ENCODE data around the gene KIAA1217. TPM values are rescaled to one million over a fixed set of nuclear protein-coding genes. Genes with fewer than 3 reads are reported as not detected.
A peak's percentile ranks its signal among the peaks of the same experiment; 100 is the strongest.

Gene KIAA1217
- total and polyA plus RNA-seq, 2 of the 8 experiments (the other 6 are each of a cell fraction or from before 2014, with no cell fraction given) = 4.5 to 15.6 TPM

DNA sequence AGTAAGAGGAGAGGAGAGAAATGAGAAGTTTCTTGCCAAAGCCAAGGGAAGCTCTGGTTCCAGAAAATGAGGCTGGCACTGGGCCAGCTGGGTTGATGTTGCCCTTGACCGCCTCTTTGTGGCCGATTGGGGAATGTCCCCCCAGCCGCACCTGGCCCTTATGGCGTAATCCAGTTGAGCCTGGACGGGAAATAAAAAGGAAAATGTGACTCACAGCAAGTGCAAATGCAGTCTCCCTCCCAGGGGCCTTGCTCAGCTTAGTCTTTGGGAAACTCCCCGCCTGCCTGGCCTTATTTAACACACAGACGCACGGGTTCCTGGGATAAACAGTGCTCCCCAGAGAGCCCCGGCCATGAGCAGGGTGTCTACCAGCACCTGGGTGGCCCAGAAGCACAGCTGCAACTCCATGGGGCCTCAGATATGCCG is 174.8 kb downstream of the KIAA1217 start (continued):
- TF ChIP-seq CTCF (IDR thresholded peaks at IDR 0.05; ENCODE audit: control extremely low read depth in 1 of 3, insufficient read depth in 1 of 3, low read depth in 1 of 3, low read length in 3 of 3) (peak; percentile 60 to 84 (median 79)), CTBP2 (IDR thresholded peaks at IDR 0.05; ENCODE audit: borderline replicate concordance, insufficient read depth, insufficient read length, low read length) (no peak), CBX8 (IDR thresholded peaks at IDR 0.05; ENCODE audit: borderline replicate concordance, low read depth, low read length) (no peak), ASH2L (IDR thresholded peaks at IDR 0.05; ENCODE audit: low read length) (no peak), TAF7 (optimal IDR thresholded peaks at IDR 0.05; ENCODE audit: borderline replicate concordance, low read depth, low read length) (no peak), TAF1 (IDR thresholded peaks at IDR 0.05; ENCODE audit: low read depth, low read length) (0 out of 2 replicates have a peak, but pooled peaks have one; percentile 20), SRF (IDR thresholded peaks at IDR 0.05; ENCODE audit: low read depth, low read length) (no peak), JUND (IDR thresholded peaks at IDR 0.05; ENCODE audit: low read length) (peak; percentile 92)
- TF ChIP-seq, protein P1, sequence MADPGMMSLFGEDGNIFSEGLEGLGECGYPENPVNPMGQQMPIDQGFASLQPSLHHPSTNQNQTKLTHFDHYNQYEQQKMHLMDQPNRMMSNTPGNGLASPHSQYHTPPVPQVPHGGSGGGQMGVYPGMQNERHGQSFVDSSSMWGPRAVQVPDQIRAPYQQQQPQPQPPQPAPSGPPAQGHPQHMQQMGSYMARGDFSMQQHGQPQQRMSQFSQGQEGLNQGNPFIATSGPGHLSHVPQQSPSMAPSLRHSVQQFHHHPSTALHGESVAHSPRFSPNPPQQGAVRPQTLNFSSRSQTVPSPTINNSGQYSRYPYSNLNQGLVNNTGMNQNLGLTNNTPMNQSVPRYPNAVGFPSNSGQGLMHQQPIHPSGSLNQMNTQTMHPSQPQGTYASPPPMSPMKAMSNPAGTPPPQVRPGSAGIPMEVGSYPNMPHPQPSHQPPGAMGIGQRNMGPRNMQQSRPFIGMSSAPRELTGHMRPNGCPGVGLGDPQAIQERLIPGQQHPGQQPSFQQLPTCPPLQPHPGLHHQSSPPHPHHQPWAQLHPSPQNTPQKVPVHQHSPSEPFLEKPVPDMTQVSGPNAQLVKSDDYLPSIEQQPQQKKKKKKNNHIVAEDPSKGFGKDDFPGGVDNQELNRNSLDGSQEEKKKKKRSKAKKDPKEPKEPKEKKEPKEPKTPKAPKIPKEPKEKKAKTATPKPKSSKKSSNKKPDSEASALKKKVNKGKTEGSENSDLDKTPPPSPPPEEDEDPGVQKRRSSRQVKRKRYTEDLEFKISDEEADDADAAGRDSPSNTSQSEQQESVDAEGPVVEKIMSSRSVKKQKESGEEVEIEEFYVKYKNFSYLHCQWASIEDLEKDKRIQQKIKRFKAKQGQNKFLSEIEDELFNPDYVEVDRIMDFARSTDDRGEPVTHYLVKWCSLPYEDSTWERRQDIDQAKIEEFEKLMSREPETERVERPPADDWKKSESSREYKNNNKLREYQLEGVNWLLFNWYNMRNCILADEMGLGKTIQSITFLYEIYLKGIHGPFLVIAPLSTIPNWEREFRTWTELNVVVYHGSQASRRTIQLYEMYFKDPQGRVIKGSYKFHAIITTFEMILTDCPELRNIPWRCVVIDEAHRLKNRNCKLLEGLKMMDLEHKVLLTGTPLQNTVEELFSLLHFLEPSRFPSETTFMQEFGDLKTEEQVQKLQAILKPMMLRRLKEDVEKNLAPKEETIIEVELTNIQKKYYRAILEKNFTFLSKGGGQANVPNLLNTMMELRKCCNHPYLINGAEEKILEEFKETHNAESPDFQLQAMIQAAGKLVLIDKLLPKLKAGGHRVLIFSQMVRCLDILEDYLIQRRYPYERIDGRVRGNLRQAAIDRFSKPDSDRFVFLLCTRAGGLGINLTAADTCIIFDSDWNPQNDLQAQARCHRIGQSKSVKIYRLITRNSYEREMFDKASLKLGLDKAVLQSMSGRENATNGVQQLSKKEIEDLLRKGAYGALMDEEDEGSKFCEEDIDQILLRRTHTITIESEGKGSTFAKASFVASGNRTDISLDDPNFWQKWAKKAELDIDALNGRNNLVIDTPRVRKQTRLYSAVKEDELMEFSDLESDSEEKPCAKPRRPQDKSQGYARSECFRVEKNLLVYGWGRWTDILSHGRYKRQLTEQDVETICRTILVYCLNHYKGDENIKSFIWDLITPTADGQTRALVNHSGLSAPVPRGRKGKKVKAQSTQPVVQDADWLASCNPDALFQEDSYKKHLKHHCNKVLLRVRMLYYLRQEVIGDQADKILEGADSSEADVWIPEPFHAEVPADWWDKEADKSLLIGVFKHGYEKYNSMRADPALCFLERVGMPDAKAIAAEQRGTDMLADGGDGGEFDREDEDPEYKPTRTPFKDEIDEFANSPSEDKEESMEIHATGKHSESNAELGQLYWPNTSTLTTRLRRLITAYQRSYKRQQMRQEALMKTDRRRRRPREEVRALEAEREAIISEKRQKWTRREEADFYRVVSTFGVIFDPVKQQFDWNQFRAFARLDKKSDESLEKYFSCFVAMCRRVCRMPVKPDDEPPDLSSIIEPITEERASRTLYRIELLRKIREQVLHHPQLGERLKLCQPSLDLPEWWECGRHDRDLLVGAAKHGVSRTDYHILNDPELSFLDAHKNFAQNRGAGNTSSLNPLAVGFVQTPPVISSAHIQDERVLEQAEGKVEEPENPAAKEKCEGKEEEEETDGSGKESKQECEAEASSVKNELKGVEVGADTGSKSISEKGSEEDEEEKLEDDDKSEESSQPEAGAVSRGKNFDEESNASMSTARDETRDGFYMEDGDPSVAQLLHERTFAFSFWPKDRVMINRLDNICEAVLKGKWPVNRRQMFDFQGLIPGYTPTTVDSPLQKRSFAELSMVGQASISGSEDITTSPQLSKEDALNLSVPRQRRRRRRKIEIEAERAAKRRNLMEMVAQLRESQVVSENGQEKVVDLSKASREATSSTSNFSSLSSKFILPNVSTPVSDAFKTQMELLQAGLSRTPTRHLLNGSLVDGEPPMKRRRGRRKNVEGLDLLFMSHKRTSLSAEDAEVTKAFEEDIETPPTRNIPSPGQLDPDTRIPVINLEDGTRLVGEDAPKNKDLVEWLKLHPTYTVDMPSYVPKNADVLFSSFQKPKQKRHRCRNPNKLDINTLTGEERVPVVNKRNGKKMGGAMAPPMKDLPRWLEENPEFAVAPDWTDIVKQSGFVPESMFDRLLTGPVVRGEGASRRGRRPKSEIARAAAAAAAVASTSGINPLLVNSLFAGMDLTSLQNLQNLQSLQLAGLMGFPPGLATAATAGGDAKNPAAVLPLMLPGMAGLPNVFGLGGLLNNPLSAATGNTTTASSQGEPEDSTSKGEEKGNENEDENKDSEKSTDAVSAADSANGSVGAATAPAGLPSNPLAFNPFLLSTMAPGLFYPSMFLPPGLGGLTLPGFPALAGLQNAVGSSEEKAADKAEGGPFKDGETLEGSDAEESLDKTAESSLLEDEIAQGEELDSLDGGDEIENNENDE (IDR thresholded peaks at IDR 0.05; ENCODE audit: insufficient replicate concordance, low read length) = no peak

All from H1 (cell line).